SKM-1 (cell line): ENCODE measurements around the gene EXOC6.
"Not testable (repeated sequence)": the region's sequence is repeated elsewhere in the genome, so short reads cannot be mapped to it uniquely, and the experiment has no call there.

Source experiments
- DNase-seq: peaks from one replicate; lab custom pipeline; 2025; ENCODE audit not compliant: unreplicated experiment; lab: John Stamatoyannopoulos, UW

Gene EXOC6

GRCh38 chr10:92876509-92877036 is 28.3 kb downstream of the EXOC6 start:
- DNase-seq: no peak

- no peak for DNase-seq
These were observed 32.0 kb downstream of the EXOC6 start for GRCh38 chr10:92880233-92880861.

- no peak for DNase-seq
These were observed 32.6 kb downstream of the EXOC6 start for GRCh38 chr10:92880917-92881316.

- DNase-seq: no peak
These were observed 38.1 kb downstream of the EXOC6 start for GRCh38 chr10:92886334-92886961.

- DNase-seq: no peak
These were observed 42.2 kb downstream of the EXOC6 start for GRCh38 chr10:92890471-92890870.

GRCh38 chr10:92891885-92892690 is 43.8 kb downstream of the EXOC6 start:
- no peak for DNase-seq

GRCh38 chr10:92892691-92893054 is 44.4 kb downstream of the EXOC6 start:
- DNase-seq: no peak

GRCh38 chr10:92894081-92894655 is 45.8 kb downstream of the EXOC6 start:
- DNase-seq: no peak

GRCh38 chr10:92897916-92898315 is 49.6 kb downstream of the EXOC6 start:
- no peak for DNase-seq

- DNase-seq: no peak
These were observed 53.5 kb downstream of the EXOC6 start for GRCh38 chr10:92901819-92902251.

- no peak for DNase-seq
These were observed 55.3 kb downstream of the EXOC6 start for GRCh38 chr10:92903633-92904032.

- DNase-seq: no peak
These were observed 59.0 kb downstream of the EXOC6 start for GRCh38 chr10:92907280-92907679.

- not testable (repeated sequence) for DNase-seq
These were observed 64.3 kb downstream of the EXOC6 start for GRCh38 chr10:92912631-92913030.

GRCh38 chr10:92913973-92914372 is 65.7 kb downstream of the EXOC6 start:
- DNase-seq: no peak

GRCh38 chr10:92914478-92915325 is 66.4 kb downstream of the EXOC6 start:
- DNase-seq: peak; percentile 27

- DNase-seq: no peak
These were observed 67.6 kb downstream of the EXOC6 start for GRCh38 chr10:92915892-92916291.

- DNase-seq: no peak
These were observed 68.1 kb downstream of the EXOC6 start for GRCh38 chr10:92916433-92916832.

GRCh38 chr10:92918603-92919002 is 70.3 kb downstream of the EXOC6 start:
- DNase-seq: no peak

- no peak for DNase-seq
These were observed 72.5 kb downstream of the EXOC6 start for GRCh38 chr10:92920866-92921265.

- DNase-seq: no peak
These were observed 75.1 kb downstream of the EXOC6 start for GRCh38 chr10:92923416-92923815.

GRCh38 chr10:92929896-92930295 is 81.6 kb downstream of the EXOC6 start:
- no peak for DNase-seq
